DOHH2 (cell line): Measurements from ENCODE around the gene TCF3.

Experiments used
- H3F3A ChIP-seq: fragments of 200-600 bp; sonication (generic), shearing (Covaris generic); 2 replicates; pipeline ENCODE4 v1.6.0; 2016; ENCODE audit warnings: antibody characterized with exemption, mild to moderate bottlenecking; ENCODE audit not compliant: control insufficient read depth, insufficient read depth
- H3K27ac ChIP-seq: fragments of 200-600 bp; sonication (generic); 2 replicates; pipeline ENCODE4 v1.5.1; 2014; ENCODE audit warnings: low read depth, mild to moderate bottlenecking, low read length, moderate library complexity
- H3K27me3 ChIP-seq: fragments of 200-600 bp; sonication (generic); 2 replicates; pipeline ENCODE4 v1.6.1; 2014; ENCODE audit warnings: mild to moderate bottlenecking, low read length, mixed read lengths; ENCODE audit not compliant: control insufficient read depth
- H3K36me3 ChIP-seq: fragments of 200-600 bp; sonication (generic); 2 replicates; pipeline ENCODE4 v1.6.1; 2014; ENCODE audit warnings: mild to moderate bottlenecking, low read length, moderate library complexity, mixed read lengths; ENCODE audit not compliant: control insufficient read depth
- H3K4me1 ChIP-seq: fragments of 200-600 bp; sonication (generic); 2 replicates; pipeline ENCODE4 v1.6.1; 2014; ENCODE audit warnings: mild to moderate bottlenecking, low read length, mixed read lengths; ENCODE audit not compliant: control insufficient read depth
- H3K4me2 ChIP-seq: fragments of 200-600 bp; sonication (generic); 2 replicates; pipeline ENCODE4 v1.6.0; 2014; ENCODE audit warnings: mild to moderate bottlenecking, low read length, moderate library complexity
- H3K4me3 ChIP-seq: fragments of 200-600 bp; sonication (generic); 2 replicates; pipeline ENCODE4 v1.5.1; 2014; ENCODE audit warnings: mild to moderate bottlenecking, low read length, mixed read lengths
- H3K79me2 ChIP-seq: fragments of 200-600 bp; sonication (generic); 2 replicates; pipeline ENCODE4 v1.6.1; 2014; ENCODE audit warnings: mild to moderate bottlenecking, low read length, mixed read lengths; ENCODE audit not compliant: control insufficient read depth
- H3K9me2 ChIP-seq: fragments of 200-600 bp; sonication (generic); replicated peaks from 2 replicates; pipeline ENCODE4 v1.6.1; 2014; ENCODE audit warnings: mild to moderate bottlenecking, low read length, mixed read lengths; ENCODE audit not compliant: control insufficient read depth
- H3K9me3 ChIP-seq: fragments of 200-600 bp; sonication (generic); 2 replicates; pipeline ENCODE4 v1.6.1; 2014; ENCODE audit warnings: antibody characterized with exemption, low read length, mixed read lengths; ENCODE audit not compliant: control insufficient read depth, insufficient read depth
- H4K20me1 ChIP-seq: fragments of 200-600 bp; sonication (generic); 2 replicates; pipeline ENCODE4 v1.6.0; 2014; ENCODE audit warnings: low read depth, mild to moderate bottlenecking, antibody characterized with exemption, low read length, moderate library complexity; ENCODE audit not compliant: control insufficient read depth, insufficient read depth
- CTCF ChIP-seq: fragments of 200-600 bp; sonication (generic); IDR thresholded peaks from one replicate; pipeline ENCODE4 v1.5.1; 2014; ENCODE audit warnings: antibody characterized with exemption, mild to moderate bottlenecking, low read depth, low read length; ENCODE audit not compliant: poor library complexity, severe bottlenecking
- EZH2phosphoT487 ChIP-seq: fragments of 200-600 bp; sonication (generic); IDR thresholded peaks from 2 replicates; pipeline ENCODE4 v1.6.1; 2017; ENCODE audit warnings: borderline replicate concordance, mild to moderate bottlenecking, antibody characterized with exemption, low read length, moderate library complexity, mixed read lengths

Gene TCF3

GRCh38 chr19:1619094-1619439, 33.3 kb downstream of the TCF3 start:
- peaks cover 6% of the 10 kb centered on the region; the same call in 1 of the 2 replicates for H4K20me1 ChIP-seq
- H3K4me3 ChIP-seq, result no peak overlapping the region
- H3K27ac ChIP-seq, result no peak overlapping the region
- H3K36me3 ChIP-seq, result peaks cover 95% of the 10 kb centered on the region
- TF ChIP-seq CTCF (no peak), EZH2phosphoT487 (no peak)
- H3F3A ChIP-seq, result peaks cover 17% of the 10 kb centered on the region; the same call in 1 of the 2 replicates
- peak overlapping the region; percentile 48; the same call in 1 of the 2 replicates for H3K4me2 ChIP-seq
- H3K4me1 ChIP-seq, result peaks cover 84% of the 10 kb centered on the region
- no peaks in the 10 kb centered on the region for H3K9me3 ChIP-seq
- no peaks in the 10 kb centered on the region for H3K9me2 ChIP-seq
- H3K79me2 ChIP-seq, result peaks cover 64% of the 10 kb centered on the region
- no peaks in the 10 kb centered on the region for H3K27me3 ChIP-seq

GRCh38 chr19:1618157-1619093, 34.0 kb downstream of the TCF3 start:
- Histone ChIP-seq H3K4me2 (peak overlapping the region; percentile 48), H3K9me3 (no peaks in the 10 kb centered on the region), H3K9me2 (no peaks in the 10 kb centered on the region), H3K4me3 (peak overlapping the region; percentile 33), H3K4me1 (peaks cover 88% of the 10 kb centered on the region), H3K27me3 (no peaks in the 10 kb centered on the region), H3K27ac (peak overlapping the region; percentile 48), H3K36me3 (peaks cover 95% of the 10 kb centered on the region), H4K20me1 (peaks cover 6% of the 10 kb centered on the region; the same call in 1 of the 2 replicates), H3F3A (peaks cover 17% of the 10 kb centered on the region; the same call in 1 of the 2 replicates), H3K79me2 (peaks cover 58% of the 10 kb centered on the region)
- TF ChIP-seq EZH2phosphoT487 (no peak), CTCF (peak; percentile 60)

GRCh38 chr19:1616875-1617274, 35.5 kb downstream of the TCF3 start:
- Histone ChIP-seq H3F3A (peaks cover 17% of the 10 kb centered on the region; the same call in 1 of the 2 replicates), H3K4me3 (peak overlapping the region; percentile 32; the same call in 1 of the 2 replicates), H3K9me2 (no peaks in the 10 kb centered on the region), H3K36me3 (peaks cover 100% of the 10 kb centered on the region), H3K4me1 (peaks cover 92% of the 10 kb centered on the region), H3K27ac (peak overlapping the region; percentile 48), H3K79me2 (peaks cover 53% of the 10 kb centered on the region), H3K27me3 (no peaks in the 10 kb centered on the region), H3K4me2 (peak overlapping the region; percentile 48), H4K20me1 (peaks cover 6% of the 10 kb centered on the region; the same call in 1 of the 2 replicates), H3K9me3 (no peaks in the 10 kb centered on the region)
- TF ChIP-seq EZH2phosphoT487 (no peak), CTCF (no peak)
